ENCODE measurements around the gene DEXI. TPM values are rescaled to one million over a fixed set of nuclear protein-coding genes. Genes with fewer than 3 reads are reported as not detected.
A peak's percentile ranks its signal among the peaks of the same experiment; 100 is the strongest.

The DEXI gene
- total and polyA plus RNA-seq, 2 of the 13 experiments (the other 11 are each of a cell fraction or from before 2014, with no cell fraction given): 51.5 to 70.4 TPM

- TF ChIP-seq GFI1 (CRISPR knock-in tag; IDR thresholded peaks at IDR 0.05; ENCODE audit: borderline replicate concordance) (no peak), CREB1 (IDR thresholded peaks at IDR 0.05) (no peak), CREB1 (CRISPR knock-in tag; IDR thresholded peaks at IDR 0.05) (no peak), ZNF558 (CRISPR knock-in tag; IDR thresholded peaks at IDR 0.05; ENCODE audit: borderline replicate concordance) (no peak), SMAD1 (CRISPR knock-in tag; IDR thresholded peaks at IDR 0.05; ENCODE audit: borderline replicate concordance, low read depth) (peak; percentile 86; the same call in 1 of the 2 replicates), THAP11 (CRISPR knock-in tag; IDR thresholded peaks at IDR 0.05) (peak; percentile 54; the same call in 1 of the 2 replicates), SAFB2 (CRISPR knock-in tag; IDR thresholded peaks at IDR 0.05; ENCODE audit: borderline replicate concordance, low read depth) (no peak), ETS1 (CRISPR knock-in tag; IDR thresholded peaks at IDR 0.05) (no peak), THAP9 (CRISPR knock-in tag; IDR thresholded peaks at IDR 0.05; ENCODE audit: borderline replicate concordance) (peak; percentile 66; the same call in 1 of the 2 replicates), KLF15 (CRISPR knock-in tag; IDR thresholded peaks at IDR 0.05; ENCODE audit: borderline replicate concordance) (no peak), PLRG1 (conservative IDR thresholded peaks at IDR 0.05) (no peak), TSC22D2 (CRISPR knock-in tag; IDR thresholded peaks at IDR 0.05; ENCODE audit: borderline replicate concordance) (0 out of 2 replicates have a peak, but pooled peaks have one; percentile 34), NKX3-1 (CRISPR knock-in tag; IDR thresholded peaks at IDR 0.05) (no peak), FOXM1 (CRISPR knock-in tag; IDR thresholded peaks at IDR 0.05) (no peak), ZNF891 (CRISPR knock-in tag; IDR thresholded peaks at IDR 0.05) (peak; percentile 47; the same call in 1 of the 2 replicates), ZNF292 (CRISPR knock-in tag; IDR thresholded peaks at IDR 0.05; ENCODE audit: borderline replicate concordance, low read depth) (0 out of 2 replicates have a peak, but pooled peaks have one; percentile 23), ZNF350 (CRISPR knock-in tag; IDR thresholded peaks at IDR 0.05; ENCODE audit: borderline replicate concordance, low read depth) (peak; percentile 69; the same call in 1 of the 2 replicates), WIZ (CRISPR knock-in tag; IDR thresholded peaks at IDR 0.05) (peak; percentile 43; the same call in 1 of the 2 replicates)
- TF ChIP-seq, protein P1, sequence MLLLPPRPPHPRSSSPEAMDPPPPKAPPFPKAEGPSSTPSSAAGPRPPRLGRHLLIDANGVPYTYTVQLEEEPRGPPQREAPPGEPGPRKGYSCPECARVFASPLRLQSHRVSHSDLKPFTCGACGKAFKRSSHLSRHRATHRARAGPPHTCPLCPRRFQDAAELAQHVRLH (CRISPR knock-in tag; IDR thresholded peaks at IDR 0.05; ENCODE audit: borderline replicate concordance, low read depth): peak; percentile 84; the same call in 1 of the 2 replicates
- TF ChIP-seq, protein P2, sequence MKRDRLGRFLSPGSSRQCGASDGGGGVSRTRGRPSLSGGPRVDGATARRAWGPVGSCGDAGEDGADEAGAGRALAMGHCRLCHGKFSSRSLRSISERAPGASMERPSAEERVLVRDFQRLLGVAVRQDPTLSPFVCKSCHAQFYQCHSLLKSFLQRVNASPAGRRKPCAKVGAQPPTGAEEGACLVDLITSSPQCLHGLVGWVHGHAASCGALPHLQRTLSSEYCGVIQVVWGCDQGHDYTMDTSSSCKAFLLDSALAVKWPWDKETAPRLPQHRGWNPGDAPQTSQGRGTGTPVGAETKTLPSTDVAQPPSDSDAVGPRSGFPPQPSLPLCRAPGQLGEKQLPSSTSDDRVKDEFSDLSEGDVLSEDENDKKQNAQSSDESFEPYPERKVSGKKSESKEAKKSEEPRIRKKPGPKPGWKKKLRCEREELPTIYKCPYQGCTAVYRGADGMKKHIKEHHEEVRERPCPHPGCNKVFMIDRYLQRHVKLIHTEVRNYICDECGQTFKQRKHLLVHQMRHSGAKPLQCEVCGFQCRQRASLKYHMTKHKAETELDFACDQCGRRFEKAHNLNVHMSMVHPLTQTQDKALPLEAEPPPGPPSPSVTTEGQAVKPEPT (CRISPR knock-in tag; IDR thresholded peaks at IDR 0.05; ENCODE audit: low read depth): no peak
- TF ChIP-seq, protein P3, sequence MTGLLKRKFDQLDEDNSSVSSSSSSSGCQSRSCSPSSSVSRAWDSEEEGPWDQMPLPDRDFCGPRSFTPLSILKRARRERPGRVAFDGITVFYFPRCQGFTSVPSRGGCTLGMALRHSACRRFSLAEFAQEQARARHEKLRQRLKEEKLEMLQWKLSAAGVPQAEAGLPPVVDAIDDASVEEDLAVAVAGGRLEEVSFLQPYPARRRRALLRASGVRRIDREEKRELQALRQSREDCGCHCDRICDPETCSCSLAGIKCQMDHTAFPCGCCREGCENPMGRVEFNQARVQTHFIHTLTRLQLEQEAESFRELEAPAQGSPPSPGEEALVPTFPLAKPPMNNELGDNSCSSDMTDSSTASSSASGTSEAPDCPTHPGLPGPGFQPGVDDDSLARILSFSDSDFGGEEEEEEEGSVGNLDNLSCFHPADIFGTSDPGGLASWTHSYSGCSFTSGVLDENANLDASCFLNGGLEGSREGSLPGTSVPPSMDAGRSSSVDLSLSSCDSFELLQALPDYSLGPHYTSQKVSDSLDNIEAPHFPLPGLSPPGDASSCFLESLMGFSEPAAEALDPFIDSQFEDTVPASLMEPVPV (CRISPR knock-in tag; IDR thresholded peaks at IDR 0.05): no peak; the same call in 1 of the 2 replicates
Observed at GRCh38 chr16:10964039-10964890, 22.0 kb upstream of the DEXI start (continued).
